ELF-1 (cell line): ENCODE measurements around the gene ARRB1.
"Not testable (repeated sequence)": the region's sequence is repeated elsewhere in the genome, so short reads cannot be mapped to it uniquely, and the experiment has no call there.

Experiments used
- DNase-seq: peaks from one replicate; pipeline ENCODE4 v3.0.0-alpha.2; 2016; ENCODE audit warnings: low read depth, low spot score

The ARRB1 gene

DNA sequence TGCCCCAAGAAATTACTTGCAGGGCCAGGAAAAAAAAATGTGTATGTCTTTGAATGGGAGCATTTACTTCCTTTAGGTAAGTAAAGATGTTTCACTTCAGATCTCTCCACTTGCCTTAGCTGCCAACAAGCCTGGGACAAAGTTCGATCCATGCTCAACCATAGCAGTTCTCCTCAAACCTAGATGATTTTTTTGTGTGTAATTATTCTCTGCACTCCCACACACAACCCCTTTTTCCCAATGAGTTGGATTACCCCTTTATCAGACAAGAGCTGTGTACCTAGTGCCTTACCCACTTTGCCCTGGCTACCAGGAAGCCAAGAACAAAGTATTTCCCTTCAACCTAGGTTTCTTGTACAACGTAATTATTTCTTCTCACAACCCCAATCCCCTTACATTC lies 75.3 kb downstream of the ARRB1 start:
- no peak for DNase-seq

GRCh38 chr11:75275581-75275980 lies 75.9 kb downstream of the ARRB1 start:
- DNase-seq, result no peak

GRCh38 chr11:75274716-75275115 lies 76.7 kb downstream of the ARRB1 start:
- not testable (repeated sequence) for DNase-seq

DNA sequence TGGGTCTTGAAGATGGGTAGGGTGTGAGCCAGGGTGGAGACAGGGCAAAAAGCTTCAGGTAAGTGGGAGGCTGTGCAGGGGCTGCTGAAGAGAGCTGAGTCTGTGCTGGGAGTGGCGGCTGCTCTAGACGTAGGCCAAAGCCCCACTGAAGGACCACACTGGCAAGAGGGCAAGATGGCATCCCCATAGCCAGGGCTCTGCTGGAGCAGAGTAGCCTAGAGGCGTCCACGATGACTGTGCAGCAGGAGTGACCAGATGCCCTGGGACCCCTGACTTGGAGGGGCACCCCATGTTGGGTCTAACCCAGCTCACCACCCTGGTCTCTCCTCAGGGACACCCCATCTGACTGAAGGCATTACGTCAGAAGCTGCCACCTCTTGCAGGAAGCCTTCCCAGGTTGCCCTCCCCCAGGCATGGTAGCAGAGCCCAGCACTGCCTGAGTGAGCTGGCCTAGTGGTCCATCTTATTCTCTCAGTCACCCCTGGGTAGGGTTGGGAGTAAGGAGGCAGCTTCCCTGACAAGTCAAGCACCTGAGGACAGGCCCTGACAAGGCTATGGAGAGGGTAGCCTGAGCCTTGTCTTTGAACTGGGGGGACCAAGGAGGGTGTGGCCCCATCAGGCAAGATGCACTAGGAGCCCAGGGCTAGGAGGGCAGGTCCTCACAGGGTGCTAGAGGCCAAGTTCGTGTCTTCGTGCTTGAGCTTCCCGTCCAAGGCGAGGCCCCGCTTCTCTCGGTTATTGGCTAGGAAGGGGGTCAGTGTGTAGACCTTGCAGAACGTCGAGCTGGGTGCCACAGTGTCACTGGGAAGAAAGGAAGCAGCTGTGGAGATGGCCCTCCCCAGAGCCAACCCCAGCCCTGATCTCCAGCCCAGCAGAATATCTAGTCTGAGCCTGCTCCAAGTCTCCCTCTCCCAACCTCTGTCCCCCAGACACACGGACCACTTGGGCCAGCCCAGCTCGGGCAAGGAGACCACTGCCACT lies 77.8 kb downstream of the ARRB1 start:
- no peak for DNase-seq

DNA sequence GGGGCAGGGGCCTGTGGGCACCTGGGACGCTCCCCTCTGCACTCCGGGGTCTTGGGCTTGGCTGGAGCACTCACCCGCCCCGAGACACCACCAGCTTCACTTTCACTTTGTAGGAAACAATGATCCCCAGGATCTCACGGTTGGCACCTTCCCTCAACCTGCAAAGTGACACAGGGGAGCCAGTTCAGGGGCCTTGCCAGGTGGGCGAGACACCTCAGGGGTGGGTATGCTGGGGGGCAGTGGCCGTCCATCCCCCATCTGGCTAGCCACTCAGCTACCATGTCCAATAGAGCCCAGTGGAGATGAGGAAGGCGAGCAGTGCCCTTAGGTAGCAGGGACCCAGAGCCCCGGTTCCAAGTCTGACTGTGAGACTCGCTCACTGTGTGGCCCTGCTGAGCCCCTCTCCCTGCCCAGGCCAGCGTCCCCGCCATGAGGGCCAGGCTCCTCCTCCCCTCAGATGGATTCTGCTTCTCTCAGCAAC lies 78.6 kb downstream of the ARRB1 start:
- DNase-seq, result no peak

DNA sequence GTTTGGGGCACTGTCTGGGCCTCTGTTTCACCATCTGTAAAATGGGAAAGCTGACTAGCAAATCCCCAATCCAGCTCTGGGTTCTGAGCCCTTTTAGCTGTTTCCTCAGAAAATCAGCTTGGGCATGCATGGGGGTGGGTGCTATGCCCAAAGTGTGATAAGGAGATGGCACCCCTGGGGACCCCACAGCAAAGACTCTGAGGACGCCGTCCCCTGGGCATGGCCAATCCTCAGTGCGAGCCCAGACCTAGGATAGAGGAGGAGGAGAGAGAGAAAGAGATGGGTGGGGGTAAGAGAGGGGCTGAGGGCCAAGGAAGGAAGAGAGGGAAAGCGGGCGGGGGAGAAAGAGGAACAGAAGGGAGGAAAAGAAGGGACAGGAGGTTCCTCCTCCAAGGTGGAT lies 79.1 kb downstream of the ARRB1 start:
- DNase-seq, result no peak

GRCh38 chr11:75271730-75272129 lies 79.7 kb downstream of the ARRB1 start:
- DNase-seq, result no peak

DNA sequence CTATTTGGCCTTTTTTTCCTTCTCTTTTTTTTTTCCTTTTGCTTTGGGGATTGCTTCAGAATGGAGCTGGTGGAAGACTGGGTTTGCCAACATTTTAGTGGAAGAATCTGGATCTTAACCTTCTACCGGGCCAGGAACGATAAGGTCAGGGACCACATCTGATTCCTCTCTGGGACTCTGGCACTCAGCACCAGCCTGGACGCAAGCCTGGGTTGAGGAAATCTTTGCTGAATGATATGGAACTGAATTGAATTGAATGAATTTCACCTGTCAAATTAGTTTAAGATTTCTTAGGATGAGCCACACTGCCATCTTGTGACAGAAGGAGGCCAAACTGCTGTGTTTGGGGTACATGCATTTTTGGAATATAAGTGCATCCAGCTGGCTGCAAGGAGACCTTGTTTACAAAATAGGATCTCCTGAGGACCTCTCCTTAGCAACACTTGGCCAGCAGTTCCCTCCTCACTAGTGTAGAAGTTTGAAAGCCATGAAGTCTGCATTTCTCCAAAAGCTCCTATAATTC lies 80.5 kb downstream of the ARRB1 start:
- DNase-seq, result no peak

DNA sequence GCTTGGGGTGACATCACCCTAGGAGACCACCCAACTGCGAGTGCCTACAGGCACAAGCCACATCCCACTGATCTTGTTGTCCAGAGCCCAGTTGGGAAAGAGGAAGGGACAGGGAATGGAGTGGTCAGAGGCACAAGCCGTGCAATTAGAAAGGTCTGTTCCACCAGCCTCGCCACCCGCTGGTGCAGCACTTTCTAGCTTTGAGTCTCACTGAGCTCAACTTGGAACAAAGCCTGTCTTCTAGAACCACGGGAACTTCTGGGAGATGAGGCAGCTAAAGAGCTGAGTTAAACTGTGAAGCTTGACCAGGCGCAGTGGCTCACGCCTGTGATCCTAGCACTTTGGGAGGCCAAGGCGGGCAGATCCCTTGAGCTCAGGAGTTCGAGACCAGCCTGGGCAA lies 81.6 kb downstream of the ARRB1 start:
- DNase-seq, result no peak

GRCh38 chr11:75269367-75269660 lies 82.1 kb downstream of the ARRB1 start:
- DNase-seq, result no peak

DNA sequence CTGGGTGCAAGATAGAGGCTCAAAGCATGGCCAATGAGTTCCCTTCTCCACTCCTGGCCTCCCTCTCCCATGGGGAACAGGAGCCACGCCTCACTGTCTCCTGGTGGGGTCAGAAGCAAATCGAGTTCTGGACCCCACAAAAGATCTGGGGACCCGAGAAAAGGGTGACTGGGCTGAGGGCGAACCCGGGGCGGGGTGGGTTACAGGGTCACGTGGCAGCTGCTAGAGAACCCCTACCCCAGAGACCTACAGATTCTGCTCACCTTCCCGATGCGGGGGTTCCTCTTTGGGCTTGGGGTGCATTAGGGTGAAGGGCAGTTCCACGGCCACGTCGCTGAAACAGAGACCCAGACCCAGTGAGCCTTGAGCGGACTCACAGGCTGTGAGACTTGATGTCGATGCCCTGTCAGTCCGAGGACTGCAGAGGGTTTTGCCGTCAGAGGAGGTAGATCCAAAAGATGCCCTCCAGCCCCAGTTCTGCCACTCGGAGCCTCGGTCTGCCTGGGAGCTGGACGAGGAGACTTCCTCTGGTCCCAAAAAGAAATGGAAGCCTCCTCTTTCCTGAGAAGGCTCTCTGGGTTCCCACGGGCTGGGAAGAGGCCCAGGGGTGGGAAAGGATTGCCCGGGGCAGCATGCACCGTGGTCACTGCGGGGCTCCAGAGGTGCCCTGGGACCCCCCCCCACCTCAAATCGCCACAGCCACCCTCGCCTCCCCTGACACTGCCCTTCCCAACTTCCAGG lies 82.7 kb downstream of the ARRB1 start:
- no peak for DNase-seq

DNA sequence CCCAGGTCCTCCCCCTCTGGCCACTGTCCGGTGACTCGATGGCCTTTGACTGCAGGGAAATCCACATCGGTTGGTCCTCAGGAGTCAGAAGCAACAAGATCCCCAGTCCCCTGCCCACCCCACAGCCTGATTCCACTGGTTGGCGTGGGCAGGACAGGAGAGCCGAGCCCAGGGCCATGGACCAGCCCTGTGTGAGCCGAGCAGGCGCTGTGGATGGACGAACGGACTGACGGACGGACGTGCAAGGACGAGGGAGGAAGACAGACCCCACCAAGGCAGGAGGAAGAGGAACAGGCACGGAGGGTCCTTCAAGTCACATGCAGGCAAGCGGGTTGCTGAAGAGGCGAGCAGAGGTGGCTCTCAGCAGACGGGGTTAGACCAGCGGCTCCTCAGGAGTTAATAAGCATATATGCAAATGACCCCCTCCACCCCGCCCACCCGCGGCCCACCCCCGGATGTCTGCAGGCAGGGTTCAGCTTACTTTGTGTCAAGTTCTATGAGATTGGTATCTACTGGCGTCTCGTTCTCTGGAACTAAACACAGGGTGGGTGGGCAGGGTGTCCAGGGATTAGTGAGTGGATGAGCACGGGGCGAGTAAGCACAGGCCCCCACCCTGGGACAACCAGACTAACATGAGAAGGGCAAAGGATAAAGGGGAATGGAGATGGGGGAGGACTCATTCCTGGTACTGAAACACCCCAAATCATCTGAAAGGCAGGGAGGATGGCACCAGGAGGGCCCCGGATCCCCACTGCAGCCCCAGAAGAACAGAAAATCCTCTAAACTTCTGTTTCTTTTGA lies 84.1 kb downstream of the ARRB1 start:
- DNase-seq, result no peak

DNA sequence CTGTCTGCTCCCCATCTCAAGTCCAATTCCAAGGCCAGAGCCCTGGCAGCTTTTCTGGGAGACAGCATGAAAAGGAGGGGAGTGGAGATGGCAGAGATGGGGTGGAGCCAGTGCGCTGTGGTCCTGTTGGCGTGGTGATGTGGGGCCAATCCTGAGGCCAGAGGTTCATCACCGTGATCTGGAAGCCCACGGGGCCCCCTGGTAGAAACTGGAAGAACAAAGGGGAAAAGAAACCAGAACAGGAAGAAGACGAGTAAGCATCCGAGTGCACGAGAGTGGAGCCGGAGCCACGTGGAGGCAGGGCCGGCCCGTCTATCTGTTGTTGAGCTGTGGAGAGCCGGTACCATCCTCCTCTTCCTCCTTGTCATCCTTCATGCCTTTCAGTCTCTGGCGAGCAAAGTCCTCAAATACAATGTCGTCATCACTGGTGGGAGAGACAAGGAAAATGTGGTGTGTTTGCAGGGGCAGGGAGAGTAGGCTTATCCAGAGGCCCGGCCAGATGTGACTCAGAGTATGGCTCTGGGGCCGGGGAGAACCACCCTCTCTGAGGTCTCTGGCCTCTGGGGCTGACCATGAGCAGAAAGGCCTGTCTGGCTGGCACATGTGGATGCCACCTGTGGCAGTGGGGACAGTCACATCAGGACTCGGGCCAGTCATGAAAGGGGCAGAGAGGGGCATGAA lies 85.5 kb downstream of the ARRB1 start:
- DNase-seq, result no peak

- DNase-seq, result no peak
Measured at GRCh38 chr11:75264971-75265370, 86.5 kb downstream of the ARRB1 start.

DNA sequence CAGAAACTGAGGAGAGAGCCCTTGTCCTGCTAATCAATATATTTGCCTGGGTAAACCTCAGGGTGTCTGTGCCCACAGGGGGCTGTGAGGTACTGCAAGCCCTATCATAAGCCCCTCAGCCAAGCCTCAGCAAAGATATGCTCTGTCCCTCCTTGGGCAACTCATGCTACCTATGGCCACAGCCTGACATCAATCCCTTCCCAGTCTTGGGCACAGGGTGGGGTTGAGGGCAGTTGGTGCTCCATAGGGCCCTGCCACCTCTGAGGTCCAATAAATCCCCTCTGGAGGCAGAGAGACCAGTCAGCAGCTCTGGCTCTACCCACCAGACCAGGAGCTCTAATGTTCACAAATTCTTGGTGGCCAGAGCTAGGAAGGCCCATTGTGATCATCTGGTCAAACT lies 87.1 kb downstream of the ARRB1 start:
- no peak for DNase-seq

- DNase-seq, result no peak
Measured at GRCh38 chr11:75263944-75264349, 87.5 kb downstream of the ARRB1 start.

DNA sequence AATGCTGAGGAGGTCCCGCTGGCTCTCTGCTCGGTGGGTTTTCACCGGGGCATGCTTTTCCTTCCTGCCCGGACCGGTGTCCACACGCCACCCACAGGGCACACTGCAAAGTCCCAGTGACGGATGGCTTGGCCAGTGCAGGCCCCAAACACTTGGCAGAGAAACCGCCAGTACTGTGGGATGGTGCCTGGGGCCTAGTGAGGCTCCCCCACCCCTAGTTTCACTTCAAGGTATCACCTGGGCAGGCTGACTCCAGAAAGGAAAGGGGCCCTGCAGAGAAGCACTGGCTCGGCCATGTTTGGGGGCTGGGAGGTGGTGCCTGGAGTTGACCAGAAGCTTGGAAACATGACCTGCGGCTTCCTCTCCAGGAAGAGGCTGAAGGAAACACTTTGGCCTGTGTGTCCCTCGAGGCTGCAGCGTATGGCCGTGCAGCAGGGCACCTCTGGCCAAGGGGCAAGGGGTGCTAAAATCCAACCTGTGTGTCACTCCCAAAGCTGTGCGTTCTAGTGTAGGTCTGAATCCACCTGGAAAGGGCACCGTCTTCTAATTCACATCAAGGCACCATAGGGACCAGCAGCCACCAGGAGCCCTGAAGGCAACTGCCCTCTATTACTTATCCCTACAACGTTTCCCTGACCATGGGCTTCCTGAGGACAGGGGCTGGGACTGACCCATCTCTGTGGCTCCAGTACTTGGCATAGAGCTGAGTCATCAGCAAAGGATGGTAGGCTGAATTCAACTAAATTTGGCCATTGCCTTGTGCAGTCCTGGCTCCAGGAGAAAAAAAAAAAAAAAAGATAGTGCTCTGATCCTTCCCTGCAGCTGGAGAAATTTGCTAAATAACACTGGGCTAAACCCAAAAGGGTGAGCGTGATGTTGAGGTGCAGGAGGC lies 88.3 kb downstream of the ARRB1 start:
- DNase-seq, result no peak

- no peak for DNase-seq
Measured at GRCh38 chr11:75262436-75262835, 89.0 kb downstream of the ARRB1 start.

GRCh38 chr11:75261902-75262361 lies 89.5 kb downstream of the ARRB1 start:
- DNase-seq, result no peak
